ENCODE measurements around the gene BCKDHA. TPM values are rescaled to one million over a fixed set of nuclear protein-coding genes. Genes with fewer than 3 reads are reported as not detected.

BCKDHA gene
- 26.8 and 39.8 TPM in 2 replicates for total RNA-seq

GRCh38 chr19:41397086-41398049, at the start of gene BCKDHA, which contains the start of gene EXOSC5:
Gene BCKDHA (plus strand): TSS chr19:41397818. CDS start chr19:41397828, 10 bp downstream.
Gene EXOSC5 (minus strand): TSS chr19:41397359. CDS start chr19:41397328, 31 bp downstream.

GRCh38 chr19:41353466-41354342, 43.9 kb upstream of the BCKDHA start, which contains the start of gene TGFB1:
Gene TGFB1 (minus strand): TSS chr19:41353922. CDS start chr19:41353044, 878 bp downstream.

GRCh38 chr19:41363753-41364523, 33.7 kb upstream of the BCKDHA start, which contains the start of gene B9D2:
Gene B9D2 (minus strand): TSS chr19:41364149. CDS start chr19:41363519, 630 bp downstream.

GRCh38 chr19:41376241-41376997, 21.2 kb upstream of the BCKDHA start, which contains the start of gene TMEM91:
Gene TMEM91 (plus strand): TSS chr19:41376533. CDS start chr19:41378310, 1,777 bp downstream.

GRCh38 chr19:41426952-41427646, 29.5 kb downstream of the BCKDHA start, which contains the start of gene B3GNT8:
Gene B3GNT8 (minus strand): TSS chr19:41427374. CDS start chr19:41426778, 596 bp downstream.

GRCh38 chr19:41439441-41440222, 42.0 kb downstream of the BCKDHA start, which contains the start of gene DMAC2:
Gene DMAC2 (minus strand): TSS chr19:41439912. CDS start chr19:41439899, 13 bp downstream.

GRCh38 chr19:41442473-41443355, 45.1 kb downstream of the BCKDHA start, which contains the start of gene ERICH4:
Gene ERICH4 (plus strand): TSS chr19:41443156. CDS start chr19:41443170, 14 bp downstream.

Small RNA genes lying within 50 kb of the gene (small RNA-seq; reads per million reads assigned to genes)
- not detected for gene RF00017 (ENCODE audit: low replicate concordance)

Other genes starting within 250 kb of the BCKDHA start
- gene CYP2S1, start 204.6 kb upstream of the BCKDHA start, total RNA-seq, result 12.2 and 67.0 TPM in 2 replicates
- gene AXL, start 178.6 kb upstream of the BCKDHA start, total RNA-seq, result 265 and 531 TPM in 2 replicates
- gene HNRNPUL1, start 133.4 kb upstream of the BCKDHA start, total RNA-seq, result 98.3 and 157 TPM in 2 replicates
- 9.7 and 13.8 TPM in 2 replicates for gene CCDC97, start 87.6 kb upstream of the BCKDHA start, total RNA-seq
- 28.7 and 36.5 TPM in 2 replicates for gene TGFB1, start 43.9 kb upstream of the BCKDHA start, total RNA-seq
- 4.8 and 7.0 TPM in 2 replicates for gene B9D2, start 33.7 kb upstream of the BCKDHA start, total RNA-seq
- 2.7 and 6.3 TPM in 2 replicates for gene TMEM91, start 21.3 kb upstream of the BCKDHA start, total RNA-seq
- gene EXOSC5, start 459 bp upstream of the BCKDHA start, total RNA-seq, result 15.5 and 18.0 TPM in 2 replicates
- 0.66 and 1.7 TPM in 2 replicates for gene B3GNT8, start 29.6 kb downstream of the BCKDHA start, total RNA-seq
- 61.6 and 68.1 TPM in 2 replicates for gene DMAC2, start 42.1 kb downstream of the BCKDHA start, total RNA-seq
- not detected in 2 replicates for gene ERICH4, start 45.3 kb downstream of the BCKDHA start, total RNA-seq
- not detected in 2 replicates for gene CEACAM21, start 178.3 kb downstream of the BCKDHA start, total RNA-seq
- gene CEACAM4, start 229.3 kb downstream of the BCKDHA start, total RNA-seq, result not detected in 2 replicates